Measurements from ENCODE around the gene FAM131B.

GRCh38 chr7:143380260-143380645 lies 17.7 kb upstream of the FAM131B start:
- TF ChIP-seq CTCF (IDR thresholded peaks at IDR 0.05; ENCODE audit: borderline replicate concordance, extremely low read depth, low read length, poor library complexity, severe bottlenecking) = peak; percentile 86
- no peak for TF ChIP-seq EZH2 (IDR thresholded peaks at IDR 0.05; ENCODE audit: borderline replicate concordance, low read depth, low read length, severe bottlenecking)

Measured in DND-41 (cell line).